Prostate gland (tissue), 2 donors: ENCODE measurements around the gene NCK1. TPM values are rescaled to one million over a fixed set of nuclear protein-coding genes. Genes with fewer than 3 reads are reported as not detected.

Experiments
- DNase-seq: peaks from one replicate; pipeline ENCODE4 v3.0.0-alpha.2; 2019; ENCODE audit warnings: low spot score
- H3K27ac ChIP-seq, 2 donors: fragments of 200-600 bp; sonication (generic); 2 replicates each; pipeline ENCODE4 v1.5.1; 2017 to 2019
- H3K27me3 ChIP-seq: fragments of 200-600 bp; sonication (generic); replicated peaks from 2 replicates; pipeline ENCODE4 v1.5.1; 2019; ENCODE audit not compliant: insufficient read depth
- H3K36me3 ChIP-seq, 2 donors: fragments of 200-600 bp; sonication (generic); 1 replicate in 1 of 2; 2 replicates in 1 of 2; pipeline versions ENCODE4 v1.5.1 to v1.8.1; 2017 to 2019
- H3K4me1 ChIP-seq: fragments of 200-600 bp; sonication (generic); replicated peaks from 2 replicates; pipeline ENCODE4 v1.5.1; 2019
- H3K4me3 ChIP-seq, 2 donors: fragments of 200-600 bp; sonication (generic); 2 replicates each; pipeline ENCODE4 v1.5.1; 2017 to 2019
- H3K9me3 ChIP-seq: fragments of 200-600 bp; sonication (generic); 2 replicates; pipeline ENCODE4 v1.5.1; 2017
- CTCF ChIP-seq, 4 experiments: fragments of 200-600 bp in 2 of 4; fragments of 450-650 bp in 2 of 4; sonication (generic) in 2 of 4; IDR thresholded peaks; 1 replicate in 3 of 4; 2 replicates in 1 of 4; pipeline ENCODE4 v1.5.1; 2016 to 2019; ENCODE audit warnings: antibody characterized with exemption in 4 of 4, mild to moderate bottlenecking in 2 of 4, moderate library complexity in 2 of 4
- POLR2A ChIP-seq: fragments of 450-650 bp; IDR thresholded peaks from one replicate; pipeline ENCODE4 v1.6.1; 2016; ENCODE audit warnings: antibody characterized with exemption, mild to moderate bottlenecking
- POLR2AphosphoS5 ChIP-seq: sonication (generic); formaldehyde crosslinking; IDR thresholded peaks from one replicate; pipeline ENCODE4 v1.6.1; 2017; ENCODE audit warnings: antibody characterized with exemption
- WGBS: methylation state at CpG from one replicate; pipeline ENCODE4 v1.1.5; 2018; 5-methylcytosine and 5-hydroxymethylcytosine counted together
- intact Hi-C: fragments of 100-400 bp; cut with DNase I; formaldehyde crosslinking; loops from one replicate; pipeline ENCODE4 v1.14.2; 2022
- total RNA-seq, 2 donors: library from RNA; depleted of rRNA; stranded (reverse); fragments of >200 nt; gene quantifications; one replicate each; pipeline ENCODE4 v1.1.0, GENCODE V29; 2016

The NCK1 gene
- 10 to 100 TPM; 23.3 to 35.6 TPM for total RNA-seq

GRCh38 chr3:136861890-136862616 is at the start of gene NCK1:
Gene NCK1 (plus strand): TSS chr3:136862208. CDS start chr3:136928002, 65,794 bp downstream.
- intact Hi-C loops = loop anchor here (2.0 kb wide), 1 partner anchor 109 kb away; the partner anchor contains the start of gene STAG1
- WGBS = under 1% methylated on average over 49 of the region's 67 CpGs
- TF ChIP-seq CTCF (IDR thresholded peaks at IDR 0.05) (peak in 3 of 4 experiments; percentile 5 to 44 (median 27)), POLR2A (peak; percentile 95), POLR2AphosphoS5 (peak; percentile 96)

DNA sequence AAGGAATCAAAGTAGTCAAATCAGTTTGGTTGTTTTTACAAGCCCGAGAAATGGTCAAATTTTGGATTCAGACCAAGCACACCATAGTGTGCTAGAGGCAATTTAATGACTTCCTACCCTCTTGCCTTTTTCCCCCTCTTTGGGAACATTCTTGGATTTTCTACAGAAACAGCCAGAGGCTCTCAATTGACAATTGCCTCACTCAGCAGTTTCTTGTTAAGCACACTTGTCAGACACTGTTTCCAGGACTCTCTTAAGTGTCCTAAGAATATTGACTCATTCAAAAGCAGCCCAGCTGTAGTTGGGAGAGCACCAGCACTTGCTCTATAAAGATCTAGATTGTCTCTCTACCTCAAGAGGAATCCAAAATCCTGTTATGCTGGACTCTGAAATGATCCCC is 44.6 kb upstream of the NCK1 start:
- intact Hi-C loops = no loop called here
- Histone ChIP-seq H3K4me3 (no peak overlapping the region), H3K9me3 (no peaks in the 10 kb centered on the region), H3K27me3 (no peaks in the 10 kb centered on the region), H3K27ac (no peak overlapping the region), H3K4me1 (no peaks in the 10 kb centered on the region), H3K36me3 (no peaks in the 10 kb centered on the region)
- TF ChIP-seq CTCF (IDR thresholded peaks at IDR 0.05) (no peak), POLR2A (no peak), POLR2AphosphoS5 (no peak)
- no peak for DNase-seq
- 19% methylated on average over 1 of the region's 1 CpG for WGBS

More at GRCh38 chr3:136861890-136862616, at the start of gene NCK1:
- Histone ChIP-seq H3K36me3 (no peaks in the 10 kb centered on the region), H3K27ac (peak within 1 kb of the TSS; percentile 97 to 98), H3K9me3 (no peaks in the 10 kb centered on the region), H3K4me3 (peak within 1 kb of the TSS; percentile 93), H3K27me3 (no peaks in the 10 kb centered on the region), H3K4me1 (no peaks in the 10 kb centered on the region)
- DNase-seq = peak; percentile 99

DNA sequence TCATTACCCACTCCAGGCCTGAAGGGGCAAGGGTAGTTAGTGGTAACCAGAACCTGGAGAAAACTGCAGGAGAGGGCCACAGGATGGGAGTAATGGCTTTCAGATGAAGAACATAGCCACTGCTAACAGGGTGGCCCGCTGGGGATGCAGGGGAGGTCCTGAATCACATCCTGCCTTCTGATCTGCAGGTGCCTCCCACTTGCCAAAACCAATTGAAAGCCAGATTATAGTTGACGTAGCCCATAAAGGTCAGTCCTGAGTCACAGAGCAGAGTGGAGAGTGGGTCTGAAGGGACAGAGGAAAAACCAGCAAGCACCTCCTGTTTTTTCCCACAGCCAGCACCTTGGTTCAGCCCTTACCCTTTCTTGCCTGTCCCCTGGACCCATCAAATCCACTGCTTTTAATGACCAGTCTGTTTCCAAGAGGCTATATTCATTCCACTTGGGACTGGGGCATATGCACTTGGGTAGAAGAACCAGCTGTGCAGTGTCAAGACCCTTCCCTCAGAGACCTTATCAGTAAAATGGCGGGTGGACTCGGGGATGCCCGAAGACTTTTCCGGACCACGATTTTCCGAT is 43.7 kb upstream of the NCK1 start:
- H3K4me3 ChIP-seq = peak overlapping the region; percentile 47 to 62
- TF ChIP-seq POLR2A = no peak
- TF ChIP-seq CTCF (IDR thresholded peaks at IDR 0.05) = no peak
- no peak for TF ChIP-seq POLR2AphosphoS5
- intact Hi-C loops = no loop called here
- no peak for DNase-seq
- H3K4me1 ChIP-seq = no peaks in the 10 kb centered on the region
- no peaks in the 10 kb centered on the region for H3K36me3 ChIP-seq
- no peaks in the 10 kb centered on the region for H3K27me3 ChIP-seq
- WGBS = 21% methylated on average over 8 of the region's 8 CpGs
- H3K9me3 ChIP-seq = no peaks in the 10 kb centered on the region
- H3K27ac ChIP-seq = peak overlapping the region; percentile 55 to 62

- no peaks in the 10 kb centered on the region for H3K9me3 ChIP-seq
- no peaks in the 10 kb centered on the region for H3K4me1 ChIP-seq
- H3K4me3 ChIP-seq = peak within 1 kb of the TSS; percentile 47 to 62
- under 1% methylated on average over 27 of the region's 60 CpGs for WGBS
- no peaks in the 10 kb centered on the region for H3K27me3 ChIP-seq
- no peak for TF ChIP-seq POLR2AphosphoS5
- no peak for TF ChIP-seq CTCF (IDR thresholded peaks at IDR 0.05)
- TF ChIP-seq POLR2A = no peak
- no peaks in the 10 kb centered on the region for H3K36me3 ChIP-seq
- H3K27ac ChIP-seq = peak within 1 kb of the TSS; percentile 55 to 62
- DNase-seq = peak; percentile 20
- intact Hi-C loops = no loop called here
These were observed 43.1 kb upstream of the NCK1 start, which contains the start of gene SLC35G2 for GRCh38 chr3:136818769-136819391. Gene SLC35G2 (plus strand): TSS chr3:136819126. CDS start chr3:136854461, 35,335 bp downstream.
